ENCODE measurements around the gene GLT8D2. TPM values are rescaled to one million over a fixed set of nuclear protein-coding genes. Genes with fewer than 3 reads are reported as not detected.

The GLT8D2 gene
- total and polyA plus RNA-seq, 2 donors (not counting 1 experiment from before 2014, with no cell fraction given), result not detected

GRCh38 chr12:103986829-103987228, 63.2 kb downstream of the GLT8D2 start:
- Histone ChIP-seq H3K79me2 (ENCODE audit: control insufficient read depth, insufficient read depth, low read length) (no peaks in the 10 kb centered on the region), H3K4me2 (replicated peaks; ENCODE audit: low read depth, low read length, poor library complexity, severe bottlenecking) (no peak overlapping the region), H3K4me1 (ENCODE audit: control insufficient read depth in 2 of 2, insufficient read depth in 2 of 2, low read length in 2 of 2) (no peaks in the 10 kb centered on the region), H3K9ac (ENCODE audit: low read length) (no peak overlapping the region), H3K27me3 (replicated peaks in 1 of 4; ENCODE audit: control extremely low read depth in 1 of 4, control insufficient read depth in 3 of 4, insufficient read depth in 4 of 4, low read length in 3 of 4) (no peaks in the 10 kb centered on the region), H4K20me1 (ENCODE audit: control insufficient read depth, insufficient read depth, low read length, poor library complexity, severe bottlenecking) (no peaks in the 10 kb centered on the region), H3K36me3 (replicated peaks in 1 of 2; ENCODE audit: control extremely low read depth in 1 of 2, control insufficient read depth in 1 of 2, extremely low read depth in 1 of 2, insufficient read depth in 2 of 2, low read length in 1 of 2) (peaks cover 10 to 56% of the 10 kb centered on the region in 2 experiments), H2AFZ (ENCODE audit: insufficient read depth, low read depth, low read length, poor library complexity, severe bottlenecking) (no peak overlapping the region), H3K4me3 (ENCODE audit: control extremely low read depth in 1 of 5, extremely low read depth in 1 of 5, insufficient read depth in 1 of 5, low read depth in 2 of 5, low read length in 4 of 5) (no peak overlapping the region), H3K9me3 (ENCODE audit: control extremely low read depth in 1 of 3, control insufficient read depth in 2 of 3, insufficient read depth in 1 of 3, low read length in 2 of 3) (no peaks in the 10 kb centered on the region), H3K27ac (ENCODE audit: low read length in 2 of 2) (no peak overlapping the region)
- intact Hi-C loops (cut with micrococcal nuclease), result no loop called here
- H3K4me1 Mint-ChIP-seq, result no peaks in the 10 kb centered on the region
- CTCF ChIA-PET, result no interaction called here
- H3K27me3 Mint-ChIP-seq, result no peaks in the 10 kb centered on the region
- H3K9me3 Mint-ChIP-seq (ENCODE audit: insufficient read depth), result no peaks in the 10 kb centered on the region
- DNase-seq (no peak), ATAC-seq (ENCODE audit: low read depth) (no peak)
- TF ChIP-seq CTCF (IDR thresholded peaks at IDR 0.05) (no peak), EZH2 (IDR thresholded peaks at IDR 0.05; ENCODE audit: borderline replicate concordance, insufficient read depth, low read depth, low read length, poor library complexity, severe bottlenecking) (no peak)
- H3K4me3 Mint-ChIP-seq, result no peak overlapping the region
- no peak overlapping the region for H3K27ac Mint-ChIP-seq
- WGBS (ENCODE audit: insufficient coverage), result no CpG with 5 or more reads among the region's 2 CpGs
- POLR2A ChIA-PET, result no interaction called here

GRCh38 chr12:103978384-103978982, 71.5 kb downstream of the GLT8D2 start:
- peak overlapping the region; percentile 1 for H3K4me2 ChIP-seq (replicated peaks; ENCODE audit: low read depth, low read length, poor library complexity, severe bottlenecking)
- TF ChIP-seq CTCF (IDR thresholded peaks at IDR 0.05) (no peak), EZH2 (IDR thresholded peaks at IDR 0.05; ENCODE audit: borderline replicate concordance, insufficient read depth, low read depth, low read length, poor library complexity, severe bottlenecking) (no peak)
- Mint-ChIP-seq H3K4me3 (no peak overlapping the region), H3K4me1 (peaks cover 18% of the 10 kb centered on the region), H3K27ac (peak overlapping the region; percentile 11), H3K27me3 (no peaks in the 10 kb centered on the region), H3K9me3 (ENCODE audit: insufficient read depth) (no peaks in the 10 kb centered on the region)
- H3K27me3 ChIP-seq (replicated peaks in 1 of 4; ENCODE audit: control extremely low read depth in 1 of 4, control insufficient read depth in 3 of 4, insufficient read depth in 4 of 4, low read length in 3 of 4), result no peaks in the 10 kb centered on the region
- peak overlapping the region; percentile 9 for H3K9ac ChIP-seq (ENCODE audit: low read length)
- peaks cover 43% of the 10 kb centered on the region for H3K79me2 ChIP-seq (ENCODE audit: control insufficient read depth, insufficient read depth, low read length)
- no peaks in the 10 kb centered on the region for H3K9me3 ChIP-seq (ENCODE audit: control extremely low read depth in 1 of 3, control insufficient read depth in 2 of 3, insufficient read depth in 1 of 3, low read length in 2 of 3)
- ATAC-seq (ENCODE audit: low read depth), result peak; percentile 76
- H3K4me1 ChIP-seq (ENCODE audit: control insufficient read depth in 2 of 2, insufficient read depth in 2 of 2, low read length in 2 of 2), result peaks cover 10 to 11% of the 10 kb centered on the region in 2 donors
- H4K20me1 ChIP-seq (ENCODE audit: control insufficient read depth, insufficient read depth, low read length, poor library complexity, severe bottlenecking), result peaks cover 51% of the 10 kb centered on the region
- ChIA-PET CTCF (interaction anchor here (1.1 to 1.4 kb wide), 2 partner anchors 13 to 24 kb away, joined by 3 to 4 read pairs; partner anchors contain the start of gene TDG), POLR2A (no interaction called here)
- peaks cover 14 to 59% of the 10 kb centered on the region in 2 experiments for H3K36me3 ChIP-seq (replicated peaks in 1 of 2; ENCODE audit: control extremely low read depth in 1 of 2, control insufficient read depth in 1 of 2, extremely low read depth in 1 of 2, insufficient read depth in 2 of 2, low read length in 1 of 2)
- WGBS (ENCODE audit: insufficient coverage), result 73% methylated on average over 3 of the region's 4 CpGs
- peak; percentile 64 for DNase-seq
- H3K4me3 ChIP-seq (ENCODE audit: control extremely low read depth in 1 of 5, extremely low read depth in 1 of 5, insufficient read depth in 1 of 5, low read depth in 2 of 5, low read length in 4 of 5), result no peak overlapping the region
- intact Hi-C loops (cut with micrococcal nuclease), result loop anchor here (1.0 kb wide), 1 partner anchor 94 kb away; no protein-coding TSS in a partner anchor
- peak overlapping the region in 1 of 2 donors; percentile 5 for H3K27ac ChIP-seq (ENCODE audit: low read length in 2 of 2)
- H2AFZ ChIP-seq (ENCODE audit: insufficient read depth, low read depth, low read length, poor library complexity, severe bottlenecking), result no peak overlapping the region

Measured in B cell (primary cell).